HEK293T (cell line): ENCODE results near the gene CTPS1.

ENCODE experiments used
- CTBP1 ChIP-seq: fragments of 450-650 bp; IDR thresholded peaks from 2 replicates; pipeline ENCODE4 v1.6.1; 2016; ENCODE audit warnings: borderline replicate concordance
- TARDBP ChIP-seq: fragments of 450-650 bp; IDR thresholded peaks from 2 replicates; pipeline ENCODE4 v1.6.1; 2016

DNA sequence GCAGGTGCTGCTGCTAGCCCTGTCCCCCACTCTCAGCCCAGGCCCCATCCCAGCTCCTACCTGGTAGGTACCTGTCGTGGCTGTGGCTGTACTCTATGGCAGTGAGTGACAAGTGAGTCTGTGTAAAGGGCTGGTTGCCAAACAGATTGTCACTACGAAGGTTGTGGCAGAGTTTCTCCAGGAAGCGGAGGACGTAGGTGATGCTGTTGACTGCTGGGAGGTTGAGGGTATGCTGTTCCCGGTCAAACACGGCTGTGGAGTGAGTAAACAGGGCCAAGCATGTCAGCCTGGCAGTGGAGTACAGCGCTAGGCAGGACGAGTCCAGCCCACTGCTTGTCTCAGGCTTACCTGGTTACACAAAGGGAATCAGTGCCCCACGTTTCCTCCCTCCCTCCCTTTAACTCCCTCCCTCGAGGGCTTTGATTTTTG is 66.9 kb downstream of the CTPS1 start:
- TF ChIP-seq TARDBP (no peak), CTBP1 (no peak)
